Lung (tissue), 11 donors: ENCODE data around the gene GOLGA6L25. TPM values are rescaled to one million over a fixed set of nuclear protein-coding genes. Genes with fewer than 3 reads are reported as not detected.
"Not testable (repeated sequence)": the region's sequence is repeated elsewhere in the genome, so short reads cannot be mapped to it uniquely, and the experiment has no call there.

Source experiments
- ATAC-seq: fragments of 200-7000 bp; cut with Tn5 transposase; one replicate; pipeline ENCODE4 v1.9.1; 2020; ENCODE audit warnings: moderate number of reproducible peaks; ENCODE audit not compliant: insufficient read depth, low FRiP score
- DNase-seq, 3 donors: peaks; one replicate each; pipeline ENCODE4 v3.0.0-alpha.2; 2013 to 2017
- H3K27ac ChIP-seq, 2 donors: one replicate each; pipeline ENCODE4 v1.5.1; 2013; ENCODE audit warnings: mild to moderate bottlenecking in 2 of 2, moderate library complexity in 2 of 2, control low read depth in 1 of 2, inconsistent platforms in 1 of 2, low read depth in 1 of 2, low read length in 1 of 2
- H3K27me3 ChIP-seq, 3 donors: one replicate each; pipeline ENCODE4 v1.5.1; 2013; ENCODE audit warnings: low read length in 2 of 3; ENCODE audit not compliant: control insufficient read depth in 3 of 3, insufficient read depth in 3 of 3
- H3K36me3 ChIP-seq, 4 donors: one replicate each; pipeline ENCODE4 v1.5.1; 2013; ENCODE audit warnings: low read length in 4 of 4, mild to moderate bottlenecking in 1 of 4, moderate library complexity in 1 of 4; ENCODE audit not compliant: control insufficient read depth in 4 of 4, insufficient read depth in 4 of 4
- H3K4me1 ChIP-seq, 5 donors: one replicate each; pipeline ENCODE4 v1.5.1; 2013; ENCODE audit warnings: low read length in 5 of 5, mild to moderate bottlenecking in 2 of 5, moderate library complexity in 1 of 5; ENCODE audit not compliant: control insufficient read depth in 5 of 5, insufficient read depth in 5 of 5
- H3K4me3 ChIP-seq: one replicate; pipeline ENCODE4 v1.5.1; 2013; ENCODE audit warnings: mild to moderate bottlenecking, control low read depth, moderate library complexity
- H3K9ac ChIP-seq, 2 donors: one replicate each; pipeline ENCODE4 v1.5.1; 2013; ENCODE audit warnings: low read length in 2 of 2, control low read depth in 1 of 2; ENCODE audit not compliant: insufficient read depth in 1 of 2
- H3K9me3 ChIP-seq, 4 donors: one replicate each; pipeline ENCODE4 v1.5.1; 2013; ENCODE audit warnings: low read length in 3 of 4, mild to moderate bottlenecking in 1 of 4, moderate library complexity in 1 of 4; ENCODE audit not compliant: control insufficient read depth in 4 of 4, insufficient read depth in 3 of 4
- WGBS, 2 donors: extraction: QIAGEN DNeasy Blood & Tissue Kit; methylation state at CpG; one replicate each; pipeline ENCODE4 v1.1.7; 2013; 5-methylcytosine and 5-hydroxymethylcytosine counted together
- polyA plus RNA-seq, 2 donors: library from polyadenylated mRNA; stranded (reverse); fragments of 200-250 nt; gene quantifications; one replicate each; pipeline ENCODE4 v1.2.1, GENCODE V29; 2013
- small RNA-seq: library from RNA; depleted of rRNA; stranded (forward); fragments of <200 nt; gene quantifications from one replicate; pipeline ENCODE3, GENCODE V24; 2014; ENCODE audit warnings: low replicate concordance
- total RNA-seq, 2 donors: library from RNA; depleted of rRNA in 1 of 2; stranded (reverse); fragments of >200 nt in 1 of 2; gene quantifications; one replicate each; pipeline ENCODE4 v1.2.1, GENCODE V29; 2014 to 2021
- donor health status: Bipolar disorder and iron deficiency.
- donor health status: healthy.
- donor health status: DM: yes; HTN: yes; CAD: no.

GOLGA6L25 gene
- total and polyA plus RNA-seq, 4 donors: not detected

DNA sequence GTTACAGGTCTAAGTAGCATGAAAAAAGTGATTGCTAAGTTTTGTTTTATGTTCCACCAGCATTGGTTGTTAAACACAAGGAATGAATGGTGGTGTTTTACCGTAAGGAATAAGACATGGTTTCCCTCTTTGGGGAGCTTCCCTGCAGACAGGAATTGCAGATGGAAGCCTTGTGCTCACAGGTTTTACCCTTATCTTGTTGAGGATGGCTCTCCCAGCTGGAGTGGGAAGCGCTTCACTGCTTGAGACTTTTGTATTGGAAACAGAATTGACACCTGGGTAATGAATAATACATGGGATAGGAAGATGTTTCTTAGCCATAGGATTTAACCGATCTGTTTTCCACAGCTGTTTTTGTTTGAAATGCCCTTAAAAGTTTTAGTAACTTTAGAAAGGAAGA is 39.0 kb downstream of the GOLGA6L25 start:
- WGBS, 2 donors: no CpG with 5 or more reads among the region's 3 CpGs
- not testable (repeated sequence) for H3K36me3 ChIP-seq, ATAC-seq, H3K27ac ChIP-seq, H3K9me3 ChIP-seq, H3K9ac ChIP-seq, H3K4me1 ChIP-seq, H3K4me3 ChIP-seq, DNase-seq, H3K27me3 ChIP-seq

DNA sequence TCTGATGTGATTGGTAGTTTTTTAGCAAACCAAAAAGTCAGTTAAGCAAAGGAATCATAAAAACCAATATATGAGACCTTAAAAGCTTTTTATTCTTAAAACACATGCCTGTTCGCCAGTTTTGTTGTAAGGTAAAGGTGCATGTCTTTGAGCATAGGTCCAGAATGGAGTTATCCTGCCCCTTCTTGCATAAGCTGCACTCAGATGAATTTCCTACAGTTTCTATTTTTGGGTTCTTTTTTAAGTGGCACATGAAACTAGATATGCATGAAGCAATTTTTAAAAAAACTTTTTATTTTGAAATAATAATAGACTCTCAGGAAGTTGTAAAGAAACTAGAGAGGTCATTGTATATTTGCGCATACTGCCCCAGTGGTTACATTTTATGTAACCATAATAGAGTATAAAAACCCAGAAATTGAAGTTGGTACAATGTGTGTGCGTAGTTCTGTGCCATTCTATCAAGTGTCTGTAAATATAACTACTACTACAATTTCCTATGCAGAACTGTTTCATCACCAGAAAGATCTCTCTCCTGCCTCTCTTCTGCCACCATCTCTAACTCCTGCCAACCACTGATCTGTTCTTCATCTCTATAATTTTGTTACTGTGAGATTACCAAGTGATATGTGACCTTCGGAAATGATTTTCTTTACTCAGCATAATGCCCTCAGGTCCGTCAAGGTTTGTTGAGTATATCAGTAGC is 40.2 kb downstream of the GOLGA6L25 start:
- not testable (repeated sequence) for H3K27me3 ChIP-seq, H3K9ac ChIP-seq, H3K9me3 ChIP-seq, H3K4me3 ChIP-seq, H3K36me3 ChIP-seq, H3K4me1 ChIP-seq, ATAC-seq, H3K27ac ChIP-seq, DNase-seq
- WGBS, 2 donors: 86 to 94% methylated on average over 1 of the region's 5 CpGs

DNA sequence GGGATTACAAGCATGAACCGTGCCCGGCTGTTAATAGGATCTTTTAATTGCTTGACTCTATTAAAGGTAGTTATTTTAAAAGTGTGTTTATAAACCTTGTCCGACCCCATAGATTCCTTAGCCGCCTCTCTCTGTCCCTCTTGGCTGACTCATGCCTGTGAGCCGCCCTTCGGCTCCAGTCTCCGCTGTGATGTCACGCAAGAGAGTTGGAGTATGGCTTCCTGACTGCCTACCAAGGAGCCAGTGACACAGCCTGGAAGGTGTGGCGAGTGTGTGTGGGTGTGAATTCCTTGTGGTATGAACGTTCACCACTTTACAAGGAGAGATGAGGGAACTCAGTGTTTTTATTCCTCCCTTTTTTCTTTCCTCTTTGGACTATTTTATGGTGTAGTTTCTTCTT is 44.1 kb downstream of the GOLGA6L25 start:
- not testable (repeated sequence) for H3K27ac ChIP-seq, H3K9ac ChIP-seq, H3K27me3 ChIP-seq, H3K4me1 ChIP-seq, H3K9me3 ChIP-seq, H3K36me3 ChIP-seq, ATAC-seq, H3K4me3 ChIP-seq, DNase-seq
- WGBS, 2 donors: no CpG with 5 or more reads among the region's 10 CpGs

DNA sequence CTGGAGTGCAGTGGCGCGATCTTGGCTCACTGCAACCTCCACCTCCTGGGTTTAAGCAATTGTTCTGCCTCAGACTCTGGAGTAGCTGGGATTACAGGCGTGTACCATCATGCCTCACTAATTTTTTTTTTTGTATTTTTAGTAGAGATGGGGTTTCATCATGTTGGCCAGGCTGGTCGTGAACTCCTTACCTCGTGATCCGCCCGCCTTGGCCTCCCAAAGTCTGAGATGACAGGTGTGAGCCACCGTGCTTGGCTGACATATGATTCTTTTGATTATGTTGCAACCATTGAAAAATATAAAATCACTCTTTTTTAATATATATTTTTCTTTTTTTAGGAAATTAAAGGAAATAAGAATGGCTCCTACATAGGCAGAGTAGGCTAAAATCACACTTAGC is 44.8 kb downstream of the GOLGA6L25 start:
- H3K36me3 ChIP-seq, H3K4me1 ChIP-seq, H3K4me3 ChIP-seq, H3K27ac ChIP-seq, H3K9me3 ChIP-seq, DNase-seq, H3K27me3 ChIP-seq, H3K9ac ChIP-seq, ATAC-seq: not testable (repeated sequence)
- WGBS, 2 donors: 79 to 91% methylated on average over 5 of the region's 8 CpGs

DNA sequence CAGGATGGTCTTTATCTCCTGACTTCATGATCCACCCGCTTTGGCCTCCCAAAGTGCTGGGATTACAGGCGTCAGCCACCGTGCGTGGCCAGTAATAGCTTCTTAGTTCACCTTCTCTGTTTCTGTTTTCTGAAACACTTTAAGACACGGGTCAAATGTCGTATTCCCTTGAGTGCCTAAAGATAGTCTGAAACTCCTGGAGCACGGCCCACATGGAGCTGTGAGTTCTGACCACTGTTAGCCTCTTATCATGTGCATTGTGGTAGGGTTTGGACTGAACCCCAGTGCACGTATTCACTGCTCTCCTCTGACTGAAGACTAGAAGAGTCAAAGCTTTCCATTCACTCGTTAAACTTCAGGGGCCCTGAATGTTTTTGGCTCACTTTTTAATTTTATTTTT is 48.8 kb downstream of the GOLGA6L25 start:
- WGBS, 2 donors: 97 to 100% methylated on average over 1 to 4 of the region's 9 CpGs
- H3K9ac ChIP-seq, DNase-seq, H3K27ac ChIP-seq, H3K27me3 ChIP-seq, H3K4me1 ChIP-seq, ATAC-seq, H3K9me3 ChIP-seq, H3K36me3 ChIP-seq, H3K4me3 ChIP-seq: not testable (repeated sequence)

Small RNA genes lying within 50 kb of the gene (small RNA-seq; reads per million reads assigned to genes)
- gene AC138749.2 (not detected), gene RF00017 (not detected)

Other genes starting within 250 kb of the GOLGA6L25 start
- gene HERC2, start 231.4 kb upstream of the GOLGA6L25 start, total RNA-seq: 10 to 100 TPM; 57.5 to 76.0 TPM
- gene HERC2, start 231.4 kb upstream of the GOLGA6L25 start, polyA plus RNA-seq: 10 to 100 TPM; 17.9 to 22.1 TPM
- not detected for gene GOLGA6L24, start 195.5 kb upstream of the GOLGA6L25 start, total RNA-seq
- gene GOLGA6L24, start 195.5 kb upstream of the GOLGA6L25 start, polyA plus RNA-seq: not detected
- gene GOLGA8F, start 174.9 kb upstream of the GOLGA6L25 start, total RNA-seq: not detected
- gene GOLGA8F, start 174.9 kb upstream of the GOLGA6L25 start, polyA plus RNA-seq: not detected
- not detected for gene GOLGA8G, start 20.6 kb upstream of the GOLGA6L25 start, total RNA-seq
- gene GOLGA8G, start 20.6 kb upstream of the GOLGA6L25 start, polyA plus RNA-seq: not detected
- gene GOLGA8M, start 158.9 kb downstream of the GOLGA6L25 start, total RNA-seq: 1 to 10 TPM; 1.8 to 2.1 TPM
- gene GOLGA8M, start 158.9 kb downstream of the GOLGA6L25 start, polyA plus RNA-seq: under 1 TPM; 0.10 to 0.40 TPM